SK-N-SH (cell line): ENCODE measurements around the gene TAPBP.
A peak's percentile ranks its signal among the peaks of the same experiment; 100 is the strongest.

Source experiments
- EP300 ChIP-seq, 2 experiments: IDR thresholded peaks; 2 replicates each; pipeline versions ENCODE4 v1.4.0 to v1.6.1; 2012; ENCODE audit warnings: borderline replicate concordance in 1 of 2, low read depth in 1 of 2, low read length in 1 of 2
- MXI1 ChIP-seq: IDR thresholded peaks from 2 replicates; pipeline ENCODE4 v1.6.1; 2012; ENCODE audit warnings: mild to moderate bottlenecking, low read depth, low read length, improper control_type of control experiment
- TF ChIP-seq, protein P1 (sequence below): fragments of 150-350 bp; IDR thresholded peaks from 2 replicates; pipeline ENCODE4 v1.6.1; 2017; ENCODE audit warnings: antibody characterized with exemption, low read length, low read depth, borderline replicate concordance

GRCh38 chr6:33299237-33299944 is 14.5 kb downstream of the TAPBP start:
- TF ChIP-seq MXI1 (peak; percentile 80; the same call in 1 of the 2 replicates), EP300 (IDR thresholded peaks at IDR 0.05; ENCODE audit: borderline replicate concordance in 1 of 2, low read depth in 1 of 2, low read length in 1 of 2) (no peak)
- TF ChIP-seq, protein P1, sequence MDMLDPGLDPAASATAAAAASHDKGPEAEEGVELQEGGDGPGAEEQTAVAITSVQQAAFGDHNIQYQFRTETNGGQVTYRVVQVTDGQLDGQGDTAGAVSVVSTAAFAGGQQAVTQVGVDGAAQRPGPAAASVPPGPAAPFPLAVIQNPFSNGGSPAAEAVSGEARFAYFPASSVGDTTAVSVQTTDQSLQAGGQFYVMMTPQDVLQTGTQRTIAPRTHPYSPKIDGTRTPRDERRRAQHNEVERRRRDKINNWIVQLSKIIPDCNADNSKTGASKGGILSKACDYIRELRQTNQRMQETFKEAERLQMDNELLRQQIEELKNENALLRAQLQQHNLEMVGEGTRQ: no peak
